ENCODE measurements around the gene XRN1. TPM values are rescaled to one million over a fixed set of nuclear protein-coding genes. Genes with fewer than 3 reads are reported as not detected.
"Not testable (repeated sequence)": the region's sequence is repeated elsewhere in the genome, so short reads cannot be mapped to it uniquely, and the experiment has no call there.

Gene XRN1
- total RNA-seq, 1 experiment from 2014 or later: 23.3 TPM

DNA sequence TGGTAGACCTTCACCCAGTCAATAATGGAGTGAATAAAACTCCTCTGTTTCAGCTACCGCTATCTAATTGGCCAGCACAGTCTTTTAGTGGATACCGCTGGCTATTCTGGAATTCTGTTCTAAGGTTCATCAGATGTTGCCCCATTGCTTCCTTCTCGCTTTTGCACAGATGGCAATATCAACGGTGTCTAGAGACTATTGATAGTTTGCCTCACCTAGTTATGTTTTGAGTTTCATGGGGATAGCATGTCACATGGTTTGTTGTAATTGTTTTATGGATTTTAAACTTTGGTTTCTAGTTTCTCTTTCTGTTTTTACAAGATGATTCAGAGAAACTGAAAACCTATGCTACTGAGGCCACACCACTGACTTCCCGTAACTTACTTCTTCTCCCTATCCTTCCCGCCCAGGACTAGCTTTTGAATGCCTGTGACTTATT, 2.0 kb downstream of the XRN1 start:
- H3K36me3 ChIP-seq (ENCODE audit: control insufficient read depth, insufficient read depth, low read length): no peaks in the 10 kb centered on the region
- Mint-ChIP-seq H3K27ac (ENCODE audit: unreplicated experiment) (no peak overlapping the region), H3K27me3 (ENCODE audit: insufficient read depth, unreplicated experiment) (no peaks in the 10 kb centered on the region), H3K9me3 (ENCODE audit: unreplicated experiment) (no peaks in the 10 kb centered on the region), H3K4me1 (ENCODE audit: low read depth, unreplicated experiment) (no peaks in the 10 kb centered on the region), H3K36me3 (ENCODE audit: insufficient read depth, unreplicated experiment) (peaks cover 12% of the 10 kb centered on the region), H3K4me3 (ENCODE audit: unreplicated experiment) (no peak overlapping the region)
- H3K9me3 ChIP-seq: no peaks in the 10 kb centered on the region
- TF ChIP-seq, protein P1, sequence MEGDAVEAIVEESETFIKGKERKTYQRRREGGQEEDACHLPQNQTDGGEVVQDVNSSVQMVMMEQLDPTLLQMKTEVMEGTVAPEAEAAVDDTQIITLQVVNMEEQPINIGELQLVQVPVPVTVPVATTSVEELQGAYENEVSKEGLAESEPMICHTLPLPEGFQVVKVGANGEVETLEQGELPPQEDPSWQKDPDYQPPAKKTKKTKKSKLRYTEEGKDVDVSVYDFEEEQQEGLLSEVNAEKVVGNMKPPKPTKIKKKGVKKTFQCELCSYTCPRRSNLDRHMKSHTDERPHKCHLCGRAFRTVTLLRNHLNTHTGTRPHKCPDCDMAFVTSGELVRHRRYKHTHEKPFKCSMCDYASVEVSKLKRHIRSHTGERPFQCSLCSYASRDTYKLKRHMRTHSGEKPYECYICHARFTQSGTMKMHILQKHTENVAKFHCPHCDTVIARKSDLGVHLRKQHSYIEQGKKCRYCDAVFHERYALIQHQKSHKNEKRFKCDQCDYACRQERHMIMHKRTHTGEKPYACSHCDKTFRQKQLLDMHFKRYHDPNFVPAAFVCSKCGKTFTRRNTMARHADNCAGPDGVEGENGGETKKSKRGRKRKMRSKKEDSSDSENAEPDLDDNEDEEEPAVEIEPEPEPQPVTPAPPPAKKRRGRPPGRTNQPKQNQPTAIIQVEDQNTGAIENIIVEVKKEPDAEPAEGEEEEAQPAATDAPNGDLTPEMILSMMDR (IDR thresholded peaks at IDR 0.05; ENCODE audit: insufficient read depth in 1 of 2, low read depth in 1 of 2, low read length in 1 of 2, severe bottlenecking in 1 of 2, unreplicated experiment in 1 of 2): no peak
- ChIA-PET POLR2A (no interaction called here), CTCF (no interaction called here)
- BruUV-seq (replicated peaks): no TSS peak
- H3K4me3 ChIP-seq (ENCODE audit: low read depth, low read length): no peak overlapping the region
- H3K4me1 ChIP-seq: peaks cover 9% of the 10 kb centered on the region
- no peaks in the 10 kb centered on the region for H3K27me3 ChIP-seq (replicated peaks; ENCODE audit: control insufficient read depth, insufficient read depth, low read length)
- intact Hi-C loops (cut with micrococcal nuclease; ENCODE audit: unreplicated experiment): no loop called here
- no peak for DNase-seq

- POLR2A ChIA-PET: no interaction called here
- DNase-seq: no peak
- H3K9me3 Mint-ChIP-seq (ENCODE audit: unreplicated experiment): no peaks in the 10 kb centered on the region
These were observed 3.5 kb downstream of the XRN1 start for GRCh38 chr3:142444343-142444742.

GRCh38 chr3:142443060-142443459, 4.8 kb downstream of the XRN1 start:
- H3K27ac Mint-ChIP-seq (ENCODE audit: unreplicated experiment); H3K27me3 Mint-ChIP-seq (ENCODE audit: insufficient read depth, unreplicated experiment); POLR2A ChIA-PET; CTCF ChIA-PET; H3K9me3 ChIP-seq; BruUV-seq (replicated peaks); DNase-seq; H3K9me3 Mint-ChIP-seq (ENCODE audit: unreplicated experiment); H3K36me3 ChIP-seq (ENCODE audit: control insufficient read depth, insufficient read depth, low read length); intact Hi-C loops (cut with micrococcal nuclease; ENCODE audit: unreplicated experiment); H3K4me1 Mint-ChIP-seq (ENCODE audit: low read depth, unreplicated experiment); H3K27me3 ChIP-seq (replicated peaks; ENCODE audit: control insufficient read depth, insufficient read depth, low read length); H3K4me3 Mint-ChIP-seq (ENCODE audit: unreplicated experiment); H3K4me3 ChIP-seq (ENCODE audit: low read depth, low read length): not testable (repeated sequence)
- peaks cover 17% of the 10 kb centered on the region for H3K4me1 ChIP-seq
- H3K36me3 Mint-ChIP-seq (ENCODE audit: insufficient read depth, unreplicated experiment): peaks cover 12% of the 10 kb centered on the region

More at GRCh38 chr3:142444343-142444742, 3.5 kb downstream of the XRN1 start:
- CTCF ChIA-PET: no interaction called here
- H3K27ac Mint-ChIP-seq (ENCODE audit: unreplicated experiment): no peak overlapping the region
- no peaks in the 10 kb centered on the region for H3K36me3 ChIP-seq (ENCODE audit: control insufficient read depth, insufficient read depth, low read length)
- H3K4me1 ChIP-seq: peaks cover 17% of the 10 kb centered on the region
- TF ChIP-seq, protein P1 (IDR thresholded peaks at IDR 0.05; ENCODE audit: insufficient read depth in 1 of 2, low read depth in 1 of 2, low read length in 1 of 2, severe bottlenecking in 1 of 2, unreplicated experiment in 1 of 2): no peak
- H3K36me3 Mint-ChIP-seq (ENCODE audit: insufficient read depth, unreplicated experiment): peaks cover 12% of the 10 kb centered on the region
- H3K27me3 ChIP-seq (replicated peaks; ENCODE audit: control insufficient read depth, insufficient read depth, low read length): no peaks in the 10 kb centered on the region
- peaks cover 4% of the 10 kb centered on the region for H3K4me1 Mint-ChIP-seq (ENCODE audit: low read depth, unreplicated experiment)
- H3K9me3 ChIP-seq: no peaks in the 10 kb centered on the region
- no TSS peak for BruUV-seq (replicated peaks)
- intact Hi-C loops (cut with micrococcal nuclease; ENCODE audit: unreplicated experiment): no loop called here
- H3K27me3 Mint-ChIP-seq (ENCODE audit: insufficient read depth, unreplicated experiment): no peaks in the 10 kb centered on the region
- H3K4me3 ChIP-seq (ENCODE audit: low read depth, low read length): no peak overlapping the region
- H3K4me3 Mint-ChIP-seq (ENCODE audit: unreplicated experiment): no peak overlapping the region

DNA sequence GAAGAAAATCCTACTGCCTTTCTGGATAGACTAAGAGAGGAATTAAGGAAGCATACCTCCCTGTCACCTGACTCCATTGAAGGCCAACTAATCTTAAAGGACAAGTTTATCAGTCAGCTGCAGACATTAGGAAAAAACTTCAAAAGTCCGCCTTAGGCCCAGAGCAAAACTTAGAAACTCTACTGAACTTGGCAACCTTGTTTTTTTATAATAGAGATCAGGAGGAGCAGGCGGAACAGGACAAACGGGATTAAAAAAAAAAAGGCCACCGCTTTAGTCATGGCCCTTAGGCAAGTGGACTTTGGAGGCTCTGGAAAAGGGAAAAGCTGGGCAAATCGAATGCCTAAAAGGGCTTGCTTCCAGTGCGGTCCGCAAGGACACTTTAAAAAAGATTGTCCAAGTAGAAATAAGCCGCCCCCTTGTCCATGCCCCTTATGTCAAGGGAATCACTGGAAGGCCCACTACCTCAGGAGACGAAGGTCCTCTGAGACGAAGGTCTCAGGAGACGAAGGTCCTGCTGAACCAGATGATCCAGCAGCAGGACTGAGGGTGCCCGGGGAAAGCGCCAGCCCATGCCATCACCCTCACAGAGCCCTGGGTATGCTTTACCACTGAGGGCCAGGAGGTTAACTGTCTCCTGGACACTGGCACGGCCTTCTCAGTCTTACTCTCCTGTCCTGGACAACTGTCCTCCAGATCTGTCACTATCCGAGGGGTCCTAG, 8.2 kb downstream of the XRN1 start:
- peaks cover 13% of the 10 kb centered on the region for H3K4me1 ChIP-seq
- intact Hi-C loops (cut with micrococcal nuclease; ENCODE audit: unreplicated experiment); H3K36me3 ChIP-seq (ENCODE audit: control insufficient read depth, insufficient read depth, low read length); POLR2A ChIA-PET; H3K9me3 Mint-ChIP-seq (ENCODE audit: unreplicated experiment); H3K27me3 Mint-ChIP-seq (ENCODE audit: insufficient read depth, unreplicated experiment); H3K9me3 ChIP-seq; CTCF ChIA-PET; BruUV-seq (replicated peaks); H3K27me3 ChIP-seq (replicated peaks; ENCODE audit: control insufficient read depth, insufficient read depth, low read length); H3K4me3 ChIP-seq (ENCODE audit: low read depth, low read length): not testable (repeated sequence)
- Mint-ChIP-seq H3K27ac (ENCODE audit: unreplicated experiment) (peak overlapping the region; percentile 53), H3K36me3 (ENCODE audit: insufficient read depth, unreplicated experiment) (peaks cover 15% of the 10 kb centered on the region), H3K4me3 (ENCODE audit: unreplicated experiment) (peak overlapping the region; percentile 12), H3K4me1 (ENCODE audit: low read depth, unreplicated experiment) (peaks cover 15% of the 10 kb centered on the region)
- peak in 1 of 2 experiments; percentile 53 for DNase-seq

DNA sequence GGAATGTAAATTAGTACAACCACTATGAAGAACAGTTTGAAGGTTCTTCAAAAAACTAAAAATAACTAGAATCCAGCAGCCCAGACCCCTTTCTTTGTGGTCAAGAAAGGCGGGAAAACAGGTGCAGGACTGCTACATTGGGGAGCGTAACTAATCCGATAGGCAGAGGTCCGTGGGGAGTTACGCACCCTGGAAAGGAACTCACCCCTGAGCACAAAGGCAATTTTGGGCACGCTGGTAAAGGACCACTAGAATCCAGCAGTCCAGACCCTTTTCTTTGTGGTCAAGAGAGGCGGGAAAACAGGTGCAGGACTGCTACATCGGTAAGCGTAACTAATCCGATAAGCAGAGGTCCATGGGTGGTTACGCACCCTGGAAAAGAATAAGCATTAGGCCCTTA, 9.7 kb downstream of the XRN1 start:
- H3K9me3 Mint-ChIP-seq (ENCODE audit: unreplicated experiment); DNase-seq; CTCF ChIA-PET; H3K36me3 ChIP-seq (ENCODE audit: control insufficient read depth, insufficient read depth, low read length); POLR2A ChIA-PET; H3K27me3 ChIP-seq (replicated peaks; ENCODE audit: control insufficient read depth, insufficient read depth, low read length); intact Hi-C loops (cut with micrococcal nuclease; ENCODE audit: unreplicated experiment); H3K4me3 ChIP-seq (ENCODE audit: low read depth, low read length); H3K27me3 Mint-ChIP-seq (ENCODE audit: insufficient read depth, unreplicated experiment); H3K4me3 Mint-ChIP-seq (ENCODE audit: unreplicated experiment); H3K9me3 ChIP-seq; H3K27ac Mint-ChIP-seq (ENCODE audit: unreplicated experiment); BruUV-seq (replicated peaks): not testable (repeated sequence)
- Mint-ChIP-seq H3K4me1 (ENCODE audit: low read depth, unreplicated experiment) (peaks cover 15% of the 10 kb centered on the region), H3K36me3 (ENCODE audit: insufficient read depth, unreplicated experiment) (peaks cover 14% of the 10 kb centered on the region)
- peaks cover 13% of the 10 kb centered on the region for H3K4me1 ChIP-seq

Measured in Caco-2 (cell line).